Colonic mucosa (tissue), 4 donors: Measurements from ENCODE around the gene KLF16. TPM values are rescaled to one million over a fixed set of nuclear protein-coding genes. Genes with fewer than 3 reads are reported as not detected.

Source experiments
- DNase-seq: peaks from one replicate; pipeline ENCODE4 v3.0.0-alpha.2; 2020
- H3K27ac ChIP-seq: fragments of 200-600 bp; one replicate; pipeline ENCODE4 v1.8.0; 2021
- H3K27me3 ChIP-seq: fragments of 200-600 bp; one replicate; pipeline ENCODE4 v1.8.0; 2021
- H3K36me3 ChIP-seq: fragments of 200-600 bp; one replicate; pipeline ENCODE4 v1.8.0; 2021
- H3K4me1 ChIP-seq: fragments of 200-600 bp; one replicate; pipeline ENCODE4 v1.8.0; 2021; ENCODE audit warnings: mild to moderate bottlenecking
- H3K4me3 ChIP-seq: fragments of 200-600 bp; one replicate; pipeline ENCODE4 v1.8.0; 2021
- H3K9ac ChIP-seq, 2 donors: one replicate each; pipeline ENCODE4 v1.7.0; 2013; ENCODE audit warnings: control low read depth in 2 of 2, low read depth in 2 of 2, low read length in 2 of 2
- H3K9me3 ChIP-seq: fragments of 200-600 bp; one replicate; pipeline ENCODE4 v1.8.0; 2021
- intact Hi-C: fragments of 100-400 bp; cut with DNase I; formaldehyde crosslinking; loops from one replicate; pipeline ENCODE4 v1.14.1; 2022
- total RNA-seq, 2 donors: library from RNA; stranded (reverse); fragmentation: NEBNext Ultra II Directional in 1 of 2; extraction: Animal tissue kit (Norgen Biotek cat#: 25700) in 1 of 2; gene quantifications; one replicate each; pipeline ENCODE4 v1.2.1, GENCODE V29; 2021
- TF ChIP-seq, protein P1 (sequence below): fragments of 200-600 bp; IDR thresholded peaks from one replicate; pipeline ENCODE4 v1.8.0; 2022; ENCODE audit warnings: antibody characterized with exemption, mild to moderate bottlenecking
- donor health status: healthy.
- donor health status: DM: no; HTN: no; CAD: no.
- donor health status: DM: no; HTN: no; CAD: no.

KLF16 gene
- total RNA-seq, 2 donors from 2014 or later: 31.1 to 34.8 TPM

DNA sequence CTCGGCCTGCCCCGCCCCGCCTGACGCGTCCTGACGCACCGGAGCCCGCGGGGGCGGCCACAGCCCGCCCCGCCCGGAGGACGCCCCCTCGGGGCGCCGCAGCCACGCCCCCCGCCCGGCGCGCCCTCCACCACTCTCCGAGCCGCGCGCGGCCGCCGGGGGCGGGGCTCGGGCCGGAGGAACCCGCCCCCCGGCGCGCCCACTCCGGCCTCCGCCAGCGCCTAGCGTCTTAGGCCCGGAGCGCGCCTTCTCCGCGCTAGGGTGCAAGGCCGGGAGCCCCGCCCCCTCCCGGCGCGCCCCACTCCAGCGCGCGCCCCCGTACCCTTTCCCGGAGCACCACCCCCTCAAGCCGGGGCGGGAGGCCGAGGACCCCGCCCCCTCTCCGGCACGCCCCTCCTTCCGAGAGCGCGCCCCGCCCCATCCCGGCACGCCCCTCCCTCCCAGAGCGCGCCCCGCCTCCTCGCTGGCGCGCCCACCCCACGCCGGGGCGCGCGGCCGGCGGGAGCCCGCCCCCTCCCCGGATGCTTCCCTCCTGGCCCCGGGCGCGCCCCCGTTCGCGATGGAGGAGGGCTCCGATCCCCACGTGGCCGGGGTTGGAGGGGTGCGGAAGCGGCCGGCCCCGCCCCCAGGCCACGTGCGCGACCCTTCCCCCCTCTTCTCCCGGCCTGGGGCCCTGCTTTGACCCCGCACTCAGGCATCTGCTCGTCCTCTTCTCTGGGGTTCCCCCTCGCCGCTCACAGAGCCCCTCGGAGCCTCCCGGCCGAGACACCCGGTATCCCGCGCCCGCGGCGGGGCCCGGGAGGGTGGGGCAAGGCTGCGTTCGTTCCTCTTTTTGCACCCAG is 480 bp upstream of the KLF16 start:
- Histone ChIP-seq H3K27ac (peak overlapping the region; percentile 91), H3K36me3 (no peaks in the 10 kb centered on the region), H3K27me3 (no peaks in the 10 kb centered on the region), H3K9ac (peak overlapping the region; percentile 53 to 54), H3K9me3 (no peaks in the 10 kb centered on the region), H3K4me3 (peak overlapping the region; percentile 72), H3K4me1 (peaks cover 29% of the 10 kb centered on the region)
- TF ChIP-seq, protein P1, sequence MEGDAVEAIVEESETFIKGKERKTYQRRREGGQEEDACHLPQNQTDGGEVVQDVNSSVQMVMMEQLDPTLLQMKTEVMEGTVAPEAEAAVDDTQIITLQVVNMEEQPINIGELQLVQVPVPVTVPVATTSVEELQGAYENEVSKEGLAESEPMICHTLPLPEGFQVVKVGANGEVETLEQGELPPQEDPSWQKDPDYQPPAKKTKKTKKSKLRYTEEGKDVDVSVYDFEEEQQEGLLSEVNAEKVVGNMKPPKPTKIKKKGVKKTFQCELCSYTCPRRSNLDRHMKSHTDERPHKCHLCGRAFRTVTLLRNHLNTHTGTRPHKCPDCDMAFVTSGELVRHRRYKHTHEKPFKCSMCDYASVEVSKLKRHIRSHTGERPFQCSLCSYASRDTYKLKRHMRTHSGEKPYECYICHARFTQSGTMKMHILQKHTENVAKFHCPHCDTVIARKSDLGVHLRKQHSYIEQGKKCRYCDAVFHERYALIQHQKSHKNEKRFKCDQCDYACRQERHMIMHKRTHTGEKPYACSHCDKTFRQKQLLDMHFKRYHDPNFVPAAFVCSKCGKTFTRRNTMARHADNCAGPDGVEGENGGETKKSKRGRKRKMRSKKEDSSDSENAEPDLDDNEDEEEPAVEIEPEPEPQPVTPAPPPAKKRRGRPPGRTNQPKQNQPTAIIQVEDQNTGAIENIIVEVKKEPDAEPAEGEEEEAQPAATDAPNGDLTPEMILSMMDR: no peak
- intact Hi-C loops: no loop called here
- peak; percentile 90 for DNase-seq

- DNase-seq: no peak
- TF ChIP-seq, protein P1: no peak
- H3K36me3 ChIP-seq: no peaks in the 10 kb centered on the region
- H3K4me3 ChIP-seq: peak overlapping the region; percentile 67
- no peaks in the 10 kb centered on the region for H3K9me3 ChIP-seq
- H3K9ac ChIP-seq: peak overlapping the region; percentile 86 to 98
- peaks cover 41% of the 10 kb centered on the region for H3K4me1 ChIP-seq
- H3K27me3 ChIP-seq: no peaks in the 10 kb centered on the region
- intact Hi-C loops: no loop called here
- H3K27ac ChIP-seq: peak overlapping the region; percentile 76
Measured at GRCh38 chr19:1862424-1863327, 703 bp downstream of the KLF16 start.

GRCh38 chr19:1862068-1862423 is 1.3 kb downstream of the KLF16 start:
- Histone ChIP-seq H3K9me3 (no peaks in the 10 kb centered on the region), H3K4me3 (peak overlapping the region; percentile 67), H3K27ac (peak overlapping the region; percentile 44), H3K36me3 (no peaks in the 10 kb centered on the region), H3K27me3 (no peaks in the 10 kb centered on the region), H3K9ac (peak overlapping the region; percentile 69 to 98), H3K4me1 (peaks cover 43% of the 10 kb centered on the region)
- TF ChIP-seq, protein P1: no peak
- intact Hi-C loops: no loop called here
- no peak for DNase-seq

- intact Hi-C loops: no loop called here
- Histone ChIP-seq H3K4me1 (peaks cover 43% of the 10 kb centered on the region), H3K9me3 (no peaks in the 10 kb centered on the region), H3K36me3 (no peaks in the 10 kb centered on the region), H3K27ac (peak overlapping the region; percentile 44), H3K27me3 (no peaks in the 10 kb centered on the region), H3K9ac (peak overlapping the region; percentile 69 to 98), H3K4me3 (peak overlapping the region; percentile 67)
- DNase-seq: peak; percentile 28
- TF ChIP-seq, protein P1: no peak
Measured at GRCh38 chr19:1861599-1862031, 1.8 kb downstream of the KLF16 start.

GRCh38 chr19:1860821-1861598 is 2.4 kb downstream of the KLF16 start:
- H3K27me3 ChIP-seq: no peaks in the 10 kb centered on the region
- DNase-seq: peak; percentile 40
- TF ChIP-seq, protein P1: no peak
- H3K4me1 ChIP-seq: peaks cover 49% of the 10 kb centered on the region
- no peaks in the 10 kb centered on the region for H3K36me3 ChIP-seq
- peak overlapping the region; percentile 17 for H3K27ac ChIP-seq
- no peaks in the 10 kb centered on the region for H3K9me3 ChIP-seq
- intact Hi-C loops: no loop called here
- H3K9ac ChIP-seq: peak overlapping the region; percentile 69 to 98
- H3K4me3 ChIP-seq: peak overlapping the region; percentile 67
